Caco-2 (cell line): ENCODE results near the gene FBLN5. TPM values are rescaled to one million over a fixed set of nuclear protein-coding genes. Genes with fewer than 3 reads are reported as not detected.
"Not testable (repeated sequence)": the region's sequence is repeated elsewhere in the genome, so short reads cannot be mapped to it uniquely, and the experiment has no call there.

Experiments
- BruUV-seq: library from RNA; stranded (reverse); fragments of 400-500 nt; replicated peaks from 2 replicates; lab custom pipeline; 2021; lab: Mats Ljungman, UMichigan
- CTCF ChIA-PET: fragments of 300-600 bp; sonication (Branson Sonifier 250); formaldehyde crosslinking; loops from one replicate; lab custom pipeline; 2022; ENCODE audit warnings: antibody characterized with exemption; lab: Charles Lee
- POLR2A ChIA-PET: fragments of 300-600 bp; sonication (Branson Sonifier 250); formaldehyde crosslinking; loops from one replicate; lab custom pipeline; 2022; ENCODE audit warnings: antibody characterized with exemption; lab: Charles Lee
- DNase-seq, 2 experiments: peaks; one replicate each; pipeline versions ENCODE4 v3.0.0 to v3.0.0-alpha.2; 2020 to 2022
- H3K27me3 ChIP-seq: replicated peaks from 2 replicates; pipeline ENCODE4 v1.6.0; 2011; ENCODE audit warnings: low read length; ENCODE audit not compliant: control insufficient read depth, insufficient read depth
- H3K36me3 ChIP-seq: 2 replicates; pipeline ENCODE4 v1.5.1; 2011; ENCODE audit warnings: low read length; ENCODE audit not compliant: control insufficient read depth, insufficient read depth
- H3K4me1 ChIP-seq: fragments of 250-450 bp; sonication (Bioruptor Pico); 2 replicates; pipeline ENCODE4 v1.5.1; 2020; ENCODE audit warnings: mild to moderate bottlenecking
- H3K4me3 ChIP-seq: 2 replicates; pipeline ENCODE4 v1.5.1; 2011; ENCODE audit warnings: low read depth, mild to moderate bottlenecking, control low read depth, low read length
- H3K9me3 ChIP-seq: fragments of 250-450 bp; sonication (Bioruptor Pico); 2 replicates; pipeline ENCODE4 v1.5.1; 2020; ENCODE audit warnings: mild to moderate bottlenecking, moderate library complexity
- H3K27ac Mint-ChIP-seq: one replicate; pipeline ENCODE4 v1.8.0; 2022; ENCODE audit warnings: mixed read lengths; ENCODE audit not compliant: unreplicated experiment
- H3K27me3 Mint-ChIP-seq: one replicate; pipeline ENCODE4 v1.8.0; 2022; ENCODE audit warnings: mixed read lengths; ENCODE audit not compliant: insufficient read depth, unreplicated experiment
- H3K36me3 Mint-ChIP-seq: one replicate; pipeline ENCODE4 v1.8.0; 2022; ENCODE audit warnings: mild to moderate bottlenecking, mixed read lengths; ENCODE audit not compliant: insufficient read depth, unreplicated experiment
- H3K4me1 Mint-ChIP-seq: one replicate; pipeline ENCODE4 v1.8.0; 2022; ENCODE audit warnings: low read depth, mixed read lengths; ENCODE audit not compliant: unreplicated experiment
- H3K4me3 Mint-ChIP-seq: one replicate; pipeline ENCODE4 v1.8.0; 2022; ENCODE audit warnings: mild to moderate bottlenecking, moderate library complexity, mixed read lengths; ENCODE audit not compliant: unreplicated experiment
- H3K9me3 Mint-ChIP-seq: one replicate; pipeline ENCODE4 v1.8.0; 2022; ENCODE audit warnings: mixed read lengths; ENCODE audit not compliant: unreplicated experiment
- intact Hi-C: fragments of 100-400 bp; cut with micrococcal nuclease; formaldehyde crosslinking; loops from one replicate; pipeline ENCODE4 v1.10.0; 2022; ENCODE audit not compliant: unreplicated experiment
- total RNA-seq: library from RNA; stranded (reverse); gene quantifications from 2 replicates; pipeline ENCODE4 v1.2.3, GENCODE V29; 2022
- TF ChIP-seq, protein P1 (sequence below), 2 experiments: fragments of 200-600 bp in 1 of 2; IDR thresholded peaks; 1 replicate in 1 of 2; 2 replicates in 1 of 2; pipeline versions ENCODE4 v1.5.1 to v1.8.0; 2011 to 2022; ENCODE audit warnings: antibody characterized with exemption in 1 of 2, control low read depth in 1 of 2, inconsistent platforms in 1 of 2, low read depth in 1 of 2, low read length in 1 of 2, mild to moderate bottlenecking in 1 of 2, moderate library complexity in 1 of 2; ENCODE audit not compliant: insufficient read depth in 1 of 2, severe bottlenecking in 1 of 2, unreplicated experiment in 1 of 2

FBLN5 gene
- total RNA-seq, 1 experiment from 2014 or later = 13.9 TPM

DNA sequence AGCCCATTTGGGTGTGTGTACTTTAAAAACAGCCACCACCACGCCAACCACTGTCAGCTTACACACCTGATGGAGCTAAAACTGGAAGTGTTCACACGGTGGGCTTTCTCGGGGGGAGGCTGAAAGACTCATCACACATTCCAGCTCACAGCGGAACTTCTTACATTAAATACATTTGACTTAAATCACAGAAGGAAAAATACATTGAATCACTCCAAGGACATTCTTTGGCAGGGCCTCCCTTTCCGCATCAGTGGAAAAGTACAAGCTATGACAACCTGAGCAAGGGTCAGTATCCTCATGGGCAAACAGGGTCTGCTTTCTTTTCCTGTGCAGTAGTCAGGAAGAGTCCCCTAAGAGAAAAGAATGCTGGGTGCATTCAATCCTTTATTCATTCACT is 49.1 kb downstream of the FBLN5 start:
- H3K4me1 Mint-ChIP-seq = no peaks in the 10 kb centered on the region
- no peaks in the 10 kb centered on the region for H3K9me3 Mint-ChIP-seq
- POLR2A ChIA-PET = no interaction called here
- TF ChIP-seq, protein P1, sequence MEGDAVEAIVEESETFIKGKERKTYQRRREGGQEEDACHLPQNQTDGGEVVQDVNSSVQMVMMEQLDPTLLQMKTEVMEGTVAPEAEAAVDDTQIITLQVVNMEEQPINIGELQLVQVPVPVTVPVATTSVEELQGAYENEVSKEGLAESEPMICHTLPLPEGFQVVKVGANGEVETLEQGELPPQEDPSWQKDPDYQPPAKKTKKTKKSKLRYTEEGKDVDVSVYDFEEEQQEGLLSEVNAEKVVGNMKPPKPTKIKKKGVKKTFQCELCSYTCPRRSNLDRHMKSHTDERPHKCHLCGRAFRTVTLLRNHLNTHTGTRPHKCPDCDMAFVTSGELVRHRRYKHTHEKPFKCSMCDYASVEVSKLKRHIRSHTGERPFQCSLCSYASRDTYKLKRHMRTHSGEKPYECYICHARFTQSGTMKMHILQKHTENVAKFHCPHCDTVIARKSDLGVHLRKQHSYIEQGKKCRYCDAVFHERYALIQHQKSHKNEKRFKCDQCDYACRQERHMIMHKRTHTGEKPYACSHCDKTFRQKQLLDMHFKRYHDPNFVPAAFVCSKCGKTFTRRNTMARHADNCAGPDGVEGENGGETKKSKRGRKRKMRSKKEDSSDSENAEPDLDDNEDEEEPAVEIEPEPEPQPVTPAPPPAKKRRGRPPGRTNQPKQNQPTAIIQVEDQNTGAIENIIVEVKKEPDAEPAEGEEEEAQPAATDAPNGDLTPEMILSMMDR (IDR thresholded peaks at IDR 0.05; ENCODE audit: insufficient read depth in 1 of 2, low read depth in 1 of 2, low read length in 1 of 2, severe bottlenecking in 1 of 2, unreplicated experiment in 1 of 2) = no peak
- no peak overlapping the region for H3K27ac Mint-ChIP-seq
- no peak overlapping the region for H3K4me3 Mint-ChIP-seq
- H3K9me3 ChIP-seq = no peaks in the 10 kb centered on the region
- H3K4me1 ChIP-seq = no peaks in the 10 kb centered on the region
- no peaks in the 10 kb centered on the region for H3K36me3 Mint-ChIP-seq
- no TSS peak for BruUV-seq
- intact Hi-C loops = loop anchor here (2.0 to 5.0 kb wide), 2 partner anchors 181 to 248 kb away; no protein-coding TSS in a partner anchor
- no peaks in the 10 kb centered on the region for H3K27me3 Mint-ChIP-seq
- no peak overlapping the region for H3K4me3 ChIP-seq
- CTCF ChIA-PET = no interaction called here
- no peaks in the 10 kb centered on the region for H3K27me3 ChIP-seq
- H3K36me3 ChIP-seq = no peaks in the 10 kb centered on the region
- DNase-seq = no peak

DNA sequence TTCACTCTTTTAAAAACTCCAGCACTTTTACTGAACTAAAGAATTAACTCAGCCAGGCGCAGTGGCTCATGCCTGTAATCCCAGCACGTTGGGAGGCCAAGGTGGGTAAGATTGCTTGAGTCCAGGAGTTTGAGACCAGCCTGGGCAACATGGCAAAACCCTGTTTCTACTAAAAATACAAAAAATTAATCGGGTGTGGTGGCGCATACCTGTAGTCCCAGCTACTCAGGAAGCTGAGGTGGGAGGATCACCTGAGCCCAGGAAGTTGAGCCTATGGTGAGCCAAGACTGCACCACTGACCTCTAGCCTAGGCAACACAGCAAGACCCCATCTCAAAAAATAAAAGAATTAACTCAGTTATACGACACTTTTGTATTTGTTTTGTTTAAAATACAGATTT is 49.8 kb downstream of the FBLN5 start:
- H3K9me3 Mint-ChIP-seq, H3K36me3 ChIP-seq, DNase-seq, CTCF ChIA-PET, H3K27me3 ChIP-seq, H3K36me3 Mint-ChIP-seq, H3K27ac Mint-ChIP-seq, H3K4me1 ChIP-seq, BruUV-seq, H3K4me3 Mint-ChIP-seq, H3K4me1 Mint-ChIP-seq, H3K27me3 Mint-ChIP-seq, H3K9me3 ChIP-seq, H3K4me3 ChIP-seq, POLR2A ChIA-PET: not testable (repeated sequence)
- intact Hi-C loops = loop anchor here (2.0 to 5.0 kb wide), 2 partner anchors 180 to 247 kb away; no protein-coding TSS in a partner anchor

DNA sequence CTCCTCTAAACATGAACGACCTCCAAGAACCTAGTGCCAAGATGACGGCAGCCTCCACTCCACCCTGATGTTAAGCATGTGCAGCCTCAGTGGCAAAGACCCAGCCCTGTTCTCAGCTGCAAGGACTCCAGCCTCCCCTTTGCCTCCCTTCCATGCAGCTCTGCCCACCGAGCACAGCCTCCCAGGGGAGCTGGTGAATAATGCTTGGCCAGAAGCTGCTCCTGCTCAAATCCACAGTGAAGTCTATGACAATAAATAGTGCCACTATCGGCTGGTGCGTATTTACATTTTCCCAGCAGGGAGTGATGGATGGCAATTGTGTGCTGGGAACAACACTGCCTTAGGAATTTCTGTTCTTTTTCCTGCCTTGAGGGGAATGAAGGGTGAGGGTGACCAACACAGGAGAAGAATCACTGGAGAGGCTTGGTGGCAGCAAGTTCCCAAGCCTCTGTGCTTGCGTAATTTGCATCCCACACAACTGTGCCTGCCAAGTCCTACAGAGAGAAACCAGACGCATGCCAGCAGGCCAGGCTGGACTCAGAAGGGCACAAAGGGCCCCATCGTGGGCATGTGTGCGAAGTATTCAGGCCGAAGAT is 50.3 kb downstream of the FBLN5 start:
- DNase-seq = no peak
- BruUV-seq = no TSS peak
- no peak overlapping the region for H3K27ac Mint-ChIP-seq
- H3K4me3 Mint-ChIP-seq = no peak overlapping the region
- intact Hi-C loops = loop anchor here (5.0 kb wide), 1 partner anchor 180 kb away; no protein-coding TSS in a partner anchor
- TF ChIP-seq, protein P1 (IDR thresholded peaks at IDR 0.05; ENCODE audit: insufficient read depth in 1 of 2, low read depth in 1 of 2, low read length in 1 of 2, severe bottlenecking in 1 of 2, unreplicated experiment in 1 of 2) = no peak
- H3K36me3 Mint-ChIP-seq = no peaks in the 10 kb centered on the region
- Histone ChIP-seq H3K27me3 (no peaks in the 10 kb centered on the region), H3K4me1 (no peaks in the 10 kb centered on the region), H3K9me3 (no peaks in the 10 kb centered on the region), H3K4me3 (no peak overlapping the region), H3K36me3 (no peaks in the 10 kb centered on the region)
- H3K4me1 Mint-ChIP-seq = no peaks in the 10 kb centered on the region
- POLR2A ChIA-PET = no interaction called here
- H3K9me3 Mint-ChIP-seq = no peaks in the 10 kb centered on the region
- no peaks in the 10 kb centered on the region for H3K27me3 Mint-ChIP-seq
- CTCF ChIA-PET = interaction anchor here (0.5 kb wide), 1 partner anchor 1549 kb away, joined by 7 read pairs; no protein-coding TSS in a partner anchor
